Suprapubic skin (tissue), 4 donors: ENCODE results near the gene ADAMTS2. TPM values are rescaled to one million over a fixed set of nuclear protein-coding genes. Genes with fewer than 3 reads are reported as not detected.

Experiments used
- DNase-seq, 2 donors: peaks; one replicate each; pipeline ENCODE4 v3.0.0-alpha.2; 2019; ENCODE audit warnings: low spot score in 2 of 2
- H3K27ac ChIP-seq: fragments of 200-600 bp; sonication (generic); one replicate; pipeline ENCODE4 v1.5.1; 2019
- H3K27me3 ChIP-seq: fragments of 200-600 bp; sonication (generic); one replicate; pipeline ENCODE4 v1.5.1; 2019
- H3K36me3 ChIP-seq: fragments of 200-600 bp; sonication (generic); one replicate; pipeline ENCODE4 v1.5.1; 2019
- H3K4me1 ChIP-seq: fragments of 200-600 bp; sonication (generic); one replicate; pipeline ENCODE4 v1.5.1; 2019
- H3K4me3 ChIP-seq: fragments of 200-600 bp; sonication (generic); one replicate; pipeline ENCODE4 v1.5.1; 2019; ENCODE audit warnings: mild to moderate bottlenecking
- H3K9me3 ChIP-seq: fragments of 200-600 bp; sonication (generic); one replicate; pipeline ENCODE4 v1.5.1; 2019
- EP300 ChIP-seq: sonication (generic); formaldehyde crosslinking; IDR thresholded peaks from one replicate; pipeline ENCODE4 v1.6.1; 2017; ENCODE audit warnings: antibody characterized with exemption
- POLR2A ChIP-seq, 2 donors: fragments of 450-650 bp; IDR thresholded peaks; one replicate each; pipeline ENCODE4 v1.6.1; 2017; ENCODE audit warnings: antibody characterized with exemption in 2 of 2, mild to moderate bottlenecking in 2 of 2, moderate library complexity in 2 of 2
- POLR2AphosphoS5 ChIP-seq, 3 donors: sonication (generic); formaldehyde crosslinking; IDR thresholded peaks; one replicate each; pipeline ENCODE4 v1.6.1; 2017; ENCODE audit warnings: antibody characterized with exemption in 3 of 3
- WGBS: methylation state at CpG from one replicate; pipeline ENCODE4 v1.1.5; 2018; 5-methylcytosine and 5-hydroxymethylcytosine counted together
- total RNA-seq, 4 donors: library from RNA; depleted of rRNA; stranded (reverse); fragments of >200 nt; gene quantifications; one replicate each; pipeline ENCODE4 v1.1.0, GENCODE V29; 2016
- TF ChIP-seq, protein P1 (sequence below), 2 donors: fragments of 200-600 bp in 1 of 2; fragments of 450-650 bp in 1 of 2; sonication (generic) in 1 of 2; IDR thresholded peaks; one replicate each; pipeline ENCODE4 v1.5.1; 2016 to 2019; ENCODE audit warnings: antibody characterized with exemption in 2 of 2, mild to moderate bottlenecking in 1 of 2, moderate library complexity in 1 of 2

The ADAMTS2 gene
- total RNA-seq, 4 donors from 2014 or later: 3.1 to 5.5 (median 4.3) TPM

DNA sequence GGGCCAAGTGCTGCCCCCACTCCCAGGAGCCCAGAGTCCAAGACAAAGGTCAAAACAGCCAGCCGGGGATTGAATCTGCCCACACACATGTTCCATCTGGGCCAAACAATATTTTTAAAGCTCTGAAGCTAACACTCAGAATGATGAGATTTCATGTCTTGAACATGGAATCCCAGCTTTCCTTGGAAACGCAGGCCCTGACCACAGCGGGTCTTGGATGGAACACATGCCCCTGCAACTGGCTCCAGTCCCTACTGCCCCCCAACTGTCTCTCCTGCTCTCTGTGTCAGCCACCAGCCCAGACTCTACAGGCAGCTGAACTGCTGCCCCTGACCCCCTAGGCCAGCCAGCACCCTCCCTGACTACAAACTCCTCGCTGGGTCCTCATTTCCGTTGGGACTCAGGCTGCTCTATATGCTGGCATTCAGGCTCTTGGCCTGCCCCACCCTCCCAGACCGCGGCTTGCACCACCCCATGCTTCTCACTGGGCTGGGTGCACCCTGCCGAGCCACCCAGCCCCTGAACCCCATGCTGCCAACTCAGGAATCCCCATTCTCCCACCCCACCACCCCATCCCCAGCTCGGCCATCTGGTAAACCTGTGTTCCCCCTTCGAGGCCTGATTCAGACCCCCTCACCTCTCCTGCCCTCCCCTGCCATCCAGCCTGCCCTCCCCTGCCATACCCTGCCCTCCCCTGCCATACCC lies 71.7 kb downstream of the ADAMTS2 start:
- peak in 1 of 2 donors; percentile 49 for DNase-seq
- Histone ChIP-seq H3K4me3 (no peak overlapping the region), H3K36me3 (no peaks in the 10 kb centered on the region), H3K9me3 (no peaks in the 10 kb centered on the region), H3K27me3 (no peaks in the 10 kb centered on the region), H3K4me1 (peaks cover 60% of the 10 kb centered on the region), H3K27ac (peak overlapping the region; percentile 47)
- TF ChIP-seq EP300: no peak
- no peak for TF ChIP-seq POLR2A (IDR thresholded peaks at IDR 0.05)
- TF ChIP-seq, protein P1, sequence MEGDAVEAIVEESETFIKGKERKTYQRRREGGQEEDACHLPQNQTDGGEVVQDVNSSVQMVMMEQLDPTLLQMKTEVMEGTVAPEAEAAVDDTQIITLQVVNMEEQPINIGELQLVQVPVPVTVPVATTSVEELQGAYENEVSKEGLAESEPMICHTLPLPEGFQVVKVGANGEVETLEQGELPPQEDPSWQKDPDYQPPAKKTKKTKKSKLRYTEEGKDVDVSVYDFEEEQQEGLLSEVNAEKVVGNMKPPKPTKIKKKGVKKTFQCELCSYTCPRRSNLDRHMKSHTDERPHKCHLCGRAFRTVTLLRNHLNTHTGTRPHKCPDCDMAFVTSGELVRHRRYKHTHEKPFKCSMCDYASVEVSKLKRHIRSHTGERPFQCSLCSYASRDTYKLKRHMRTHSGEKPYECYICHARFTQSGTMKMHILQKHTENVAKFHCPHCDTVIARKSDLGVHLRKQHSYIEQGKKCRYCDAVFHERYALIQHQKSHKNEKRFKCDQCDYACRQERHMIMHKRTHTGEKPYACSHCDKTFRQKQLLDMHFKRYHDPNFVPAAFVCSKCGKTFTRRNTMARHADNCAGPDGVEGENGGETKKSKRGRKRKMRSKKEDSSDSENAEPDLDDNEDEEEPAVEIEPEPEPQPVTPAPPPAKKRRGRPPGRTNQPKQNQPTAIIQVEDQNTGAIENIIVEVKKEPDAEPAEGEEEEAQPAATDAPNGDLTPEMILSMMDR (IDR thresholded peaks at IDR 0.05): no peak
- TF ChIP-seq POLR2AphosphoS5 (IDR thresholded peaks at IDR 0.05): no peak
- WGBS: 83% methylated on average over 10 of the region's 10 CpGs

DNA sequence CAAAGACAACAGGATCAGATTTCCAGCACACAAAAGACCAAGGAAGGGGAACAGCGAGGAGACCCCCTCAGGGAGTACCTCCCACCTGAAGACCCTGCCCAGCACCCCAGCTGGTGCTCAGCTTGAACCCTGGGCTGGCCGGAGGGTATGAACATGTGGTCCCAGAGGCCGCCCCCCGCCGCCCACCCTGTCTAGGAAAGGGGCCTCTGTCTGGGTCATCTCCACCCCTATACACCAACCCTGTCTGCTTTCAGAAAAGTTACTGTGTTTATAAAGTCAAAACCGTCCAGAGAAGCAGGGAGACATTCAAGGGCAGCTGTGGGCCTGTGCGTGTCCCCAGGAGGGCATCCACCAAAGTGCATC lies 72.2 kb downstream of the ADAMTS2 start:
- peaks cover 62% of the 10 kb centered on the region for H3K4me1 ChIP-seq
- peak overlapping the region; percentile 47 for H3K27ac ChIP-seq
- peak; percentile 52 to 75 for DNase-seq
- no peaks in the 10 kb centered on the region for H3K36me3 ChIP-seq
- WGBS: 81% methylated on average over 5 of the region's 7 CpGs
- H3K9me3 ChIP-seq: no peaks in the 10 kb centered on the region
- TF ChIP-seq POLR2A (IDR thresholded peaks at IDR 0.05) (no peak), POLR2AphosphoS5 (IDR thresholded peaks at IDR 0.05) (no peak), EP300 (no peak)
- TF ChIP-seq, protein P1 (IDR thresholded peaks at IDR 0.05): no peak
- no peak overlapping the region for H3K4me3 ChIP-seq
- H3K27me3 ChIP-seq: no peaks in the 10 kb centered on the region

DNA sequence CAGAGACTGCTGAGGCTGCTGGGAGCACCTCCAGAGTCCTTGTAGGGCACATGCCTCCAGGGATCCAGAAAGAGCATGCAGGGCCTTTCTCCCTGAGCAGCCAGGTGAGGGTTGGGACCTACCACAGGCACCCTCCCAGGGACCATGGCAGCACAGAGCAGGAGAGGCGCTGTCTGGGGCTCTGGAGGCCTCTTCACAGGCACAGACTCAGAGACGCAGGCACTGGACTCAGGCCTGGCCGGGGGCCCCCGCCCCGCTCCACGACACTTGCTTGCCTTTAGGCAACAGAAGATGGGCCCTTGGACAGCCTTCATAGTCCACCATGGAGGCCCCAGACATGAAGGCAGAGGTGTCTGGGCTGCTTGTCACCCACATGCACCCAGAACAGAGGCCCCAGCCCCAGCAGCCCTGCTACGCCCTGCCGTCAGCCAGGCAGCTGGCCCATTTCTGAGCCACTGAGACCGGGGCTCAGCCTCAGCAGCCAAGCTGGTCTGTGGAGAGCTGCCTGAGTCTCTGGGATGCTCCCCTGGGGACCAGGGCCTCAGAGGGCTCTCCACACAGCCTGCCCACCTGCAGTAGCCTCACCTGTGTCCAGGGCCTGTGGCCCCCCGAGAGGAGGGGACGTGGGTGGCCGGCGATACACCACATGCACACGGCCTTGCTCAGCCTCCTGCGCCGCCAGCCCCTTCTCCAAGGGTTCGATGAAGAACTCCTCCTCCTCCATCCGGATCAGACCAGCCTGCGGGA lies 72.8 kb downstream of the ADAMTS2 start:
- TF ChIP-seq POLR2AphosphoS5 (IDR thresholded peaks at IDR 0.05): no peak
- no peak for TF ChIP-seq EP300
- 83% methylated on average over 1 of the region's 19 CpGs for WGBS
- peak; percentile 57 to 79 for DNase-seq
- no peak overlapping the region for H3K4me3 ChIP-seq
- H3K4me1 ChIP-seq: peaks cover 65% of the 10 kb centered on the region
- no peaks in the 10 kb centered on the region for H3K9me3 ChIP-seq
- peak overlapping the region; percentile 4 for H3K27ac ChIP-seq
- H3K27me3 ChIP-seq: no peaks in the 10 kb centered on the region
- H3K36me3 ChIP-seq: no peaks in the 10 kb centered on the region

DNA sequence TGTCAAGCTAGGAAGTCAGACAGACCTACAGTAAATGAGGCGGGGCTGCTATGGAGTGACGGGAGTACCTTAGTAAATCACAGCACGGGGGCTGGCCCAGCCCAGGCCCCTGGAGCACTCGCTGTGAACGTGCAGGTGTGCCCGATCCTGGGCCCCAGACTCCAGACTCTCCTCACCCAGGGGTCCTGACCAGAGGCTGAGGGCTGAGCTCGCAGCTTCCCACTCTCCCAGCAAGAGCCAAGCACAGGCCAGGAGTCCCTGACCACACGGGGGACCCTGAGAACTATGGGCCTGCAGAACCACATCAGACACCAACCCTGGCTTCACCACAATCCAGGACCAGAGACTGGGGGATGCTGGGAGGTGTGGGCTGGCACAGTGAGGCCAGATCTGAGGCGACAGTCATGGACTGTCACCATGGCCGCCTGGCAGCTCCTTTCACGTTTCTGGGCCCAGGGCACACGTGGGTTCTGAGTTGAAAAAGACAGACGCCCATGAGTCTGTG lies 73.4 kb downstream of the ADAMTS2 start:
- 40% methylated on average over 1 of the region's 13 CpGs for WGBS
- peak; percentile 58 to 74 for DNase-seq
- H3K4me3 ChIP-seq: no peak overlapping the region
- peaks cover 71% of the 10 kb centered on the region for H3K4me1 ChIP-seq
- peak overlapping the region; percentile 77 for H3K27ac ChIP-seq
- H3K27me3 ChIP-seq: no peaks in the 10 kb centered on the region
- TF ChIP-seq POLR2A (IDR thresholded peaks at IDR 0.05): no peak
- no peaks in the 10 kb centered on the region for H3K36me3 ChIP-seq
- H3K9me3 ChIP-seq: no peaks in the 10 kb centered on the region

DNA sequence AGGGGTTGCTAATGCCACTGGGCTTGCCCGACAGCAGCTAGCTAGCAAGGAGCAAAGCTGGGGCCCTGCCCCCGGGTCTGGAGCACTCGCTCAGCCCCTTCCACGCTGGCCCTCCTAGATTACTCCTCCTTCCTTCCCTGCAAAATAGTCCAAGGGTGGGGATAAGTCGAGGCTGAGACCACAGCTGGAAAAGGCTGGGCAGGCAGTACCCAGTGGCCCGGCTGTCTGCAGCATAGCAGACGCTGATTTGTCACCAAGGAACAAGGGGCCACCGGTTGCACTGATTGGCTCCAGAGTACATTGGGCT lies 73.9 kb downstream of the ADAMTS2 start:
- H3K4me3 ChIP-seq: no peak overlapping the region
- H3K36me3 ChIP-seq: no peaks in the 10 kb centered on the region
- 40% methylated on average over 2 of the region's 8 CpGs for WGBS
- peaks cover 3% of the 10 kb centered on the region for H3K27me3 ChIP-seq
- no peaks in the 10 kb centered on the region for H3K9me3 ChIP-seq
- H3K27ac ChIP-seq: peak overlapping the region; percentile 77
- TF ChIP-seq POLR2AphosphoS5 (IDR thresholded peaks at IDR 0.05) (no peak), POLR2A (IDR thresholded peaks at IDR 0.05) (no peak), EP300 (no peak)
- TF ChIP-seq, protein P1 (IDR thresholded peaks at IDR 0.05): no peak
- no peak for DNase-seq
- peaks cover 71% of the 10 kb centered on the region for H3K4me1 ChIP-seq
